ENCODE results near the gene SEPSECS.

DNA sequence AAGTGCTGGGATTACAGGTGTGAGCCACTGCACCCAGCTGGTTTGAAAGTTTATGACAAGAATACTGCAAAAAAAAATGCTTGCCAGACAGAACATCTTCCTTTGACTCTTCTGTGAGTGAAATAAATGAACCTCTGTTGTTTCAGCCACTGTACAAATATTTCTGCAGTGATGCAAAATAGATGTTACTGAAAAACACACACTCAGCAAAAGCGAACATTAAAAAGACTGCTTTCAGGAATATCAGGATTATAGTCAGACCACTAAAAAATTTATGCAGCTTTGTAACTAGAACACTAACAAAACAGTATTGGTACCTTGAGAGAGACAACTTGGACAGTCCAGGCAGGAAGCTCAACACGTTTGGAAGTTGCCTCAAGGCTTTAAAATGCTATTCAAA is 16.9 kb upstream of the SEPSECS start:
- no peak for TF ChIP-seq POLR2A (IDR thresholded peaks at IDR 0.05)
- TF ChIP-seq, protein P1, sequence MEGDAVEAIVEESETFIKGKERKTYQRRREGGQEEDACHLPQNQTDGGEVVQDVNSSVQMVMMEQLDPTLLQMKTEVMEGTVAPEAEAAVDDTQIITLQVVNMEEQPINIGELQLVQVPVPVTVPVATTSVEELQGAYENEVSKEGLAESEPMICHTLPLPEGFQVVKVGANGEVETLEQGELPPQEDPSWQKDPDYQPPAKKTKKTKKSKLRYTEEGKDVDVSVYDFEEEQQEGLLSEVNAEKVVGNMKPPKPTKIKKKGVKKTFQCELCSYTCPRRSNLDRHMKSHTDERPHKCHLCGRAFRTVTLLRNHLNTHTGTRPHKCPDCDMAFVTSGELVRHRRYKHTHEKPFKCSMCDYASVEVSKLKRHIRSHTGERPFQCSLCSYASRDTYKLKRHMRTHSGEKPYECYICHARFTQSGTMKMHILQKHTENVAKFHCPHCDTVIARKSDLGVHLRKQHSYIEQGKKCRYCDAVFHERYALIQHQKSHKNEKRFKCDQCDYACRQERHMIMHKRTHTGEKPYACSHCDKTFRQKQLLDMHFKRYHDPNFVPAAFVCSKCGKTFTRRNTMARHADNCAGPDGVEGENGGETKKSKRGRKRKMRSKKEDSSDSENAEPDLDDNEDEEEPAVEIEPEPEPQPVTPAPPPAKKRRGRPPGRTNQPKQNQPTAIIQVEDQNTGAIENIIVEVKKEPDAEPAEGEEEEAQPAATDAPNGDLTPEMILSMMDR (IDR thresholded peaks at IDR 0.05): no peak

Data from tibial nerve (tissue), 3 donors.